SH-SY5Y (cell line): Measurements from ENCODE around the gene NT5C1B.

Experiments used
- GATA2 ChIP-seq: IDR thresholded peaks from 2 replicates; pipeline ENCODE4 v1.6.1; 2011; ENCODE audit warnings: mild to moderate bottlenecking, low read depth, low read length
- GATA3 ChIP-seq: IDR thresholded peaks from 2 replicates; pipeline ENCODE4 v1.6.1; 2011; ENCODE audit warnings: low read depth, mild to moderate bottlenecking, low read length, moderate library complexity

Gene NT5C1B

GRCh38 chr2:18584608-18584954 lies 4.8 kb downstream of the NT5C1B start:
- TF ChIP-seq GATA3 (no peak), GATA2 (no peak)

- TF ChIP-seq GATA3, result no peak
- TF ChIP-seq GATA2, result no peak
These were observed 5.3 kb downstream of the NT5C1B start for GRCh38 chr2:18583905-18584607.

GRCh38 chr2:18580606-18581005 lies 8.8 kb downstream of the NT5C1B start:
- no peak for TF ChIP-seq GATA2
- TF ChIP-seq GATA3, result no peak

- no peak for TF ChIP-seq GATA3
- no peak for TF ChIP-seq GATA2
These were observed 11.3 kb downstream of the NT5C1B start for GRCh38 chr2:18578033-18578432.

GRCh38 chr2:18566145-18566769 lies 23.1 kb downstream of the NT5C1B start:
- no peak for TF ChIP-seq GATA2
- TF ChIP-seq GATA3, result no peak

- TF ChIP-seq GATA2, result no peak
- TF ChIP-seq GATA3, result no peak
These were observed 28.6 kb downstream of the NT5C1B start for GRCh38 chr2:18560797-18561085.

GRCh38 chr2:18560031-18560796 lies 29.2 kb downstream of the NT5C1B start, which contains the start of gene RDH14:
TSS of gene RDH14 (minus strand) at chr2:18560653. CDS start at chr2:18560572, 81 bp downstream.
- TF ChIP-seq GATA3 (no peak), GATA2 (no peak)

GRCh38 chr2:18559531-18560030 lies 29.8 kb downstream of the NT5C1B start:
- TF ChIP-seq GATA3 (no peak), GATA2 (no peak)

- TF ChIP-seq GATA2, result no peak
- no peak for TF ChIP-seq GATA3
These were observed 30.9 kb downstream of the NT5C1B start for GRCh38 chr2:18558458-18558857.

GRCh38 chr2:18557121-18557520 lies 32.2 kb downstream of the NT5C1B start:
- TF ChIP-seq GATA2 (no peak), GATA3 (no peak)

- TF ChIP-seq GATA3, result no peak
- no peak for TF ChIP-seq GATA2
These were observed 36.9 kb downstream of the NT5C1B start for GRCh38 chr2:18552351-18553077.

- no peak for TF ChIP-seq GATA2
- no peak for TF ChIP-seq GATA3
These were observed 37.7 kb downstream of the NT5C1B start for GRCh38 chr2:18551623-18552022.

GRCh38 chr2:18551169-18551568 lies 38.2 kb downstream of the NT5C1B start:
- no peak for TF ChIP-seq GATA2
- TF ChIP-seq GATA3, result no peak

- TF ChIP-seq GATA3, result no peak
- no peak for TF ChIP-seq GATA2
These were observed 38.9 kb downstream of the NT5C1B start for GRCh38 chr2:18550433-18550832.

GRCh38 chr2:18549083-18549482 lies 40.3 kb downstream of the NT5C1B start:
- TF ChIP-seq GATA2 (no peak), GATA3 (no peak)
